IPS-NIHi7 (cell line): Measurements from ENCODE around the gene CABP4.
A peak's percentile ranks its signal among the peaks of the same experiment; 100 is the strongest.
"Not testable (repeated sequence)": the region's sequence is repeated elsewhere in the genome, so short reads cannot be mapped to it uniquely, and the experiment has no call there.

Source experiments
- DNase-seq: peaks from one replicate; pipeline ENCODE4 v3.0.0; 2012; ENCODE audit warnings: mixed read lengths; ENCODE audit errors: extremely low spot score

The CABP4 gene

DNA sequence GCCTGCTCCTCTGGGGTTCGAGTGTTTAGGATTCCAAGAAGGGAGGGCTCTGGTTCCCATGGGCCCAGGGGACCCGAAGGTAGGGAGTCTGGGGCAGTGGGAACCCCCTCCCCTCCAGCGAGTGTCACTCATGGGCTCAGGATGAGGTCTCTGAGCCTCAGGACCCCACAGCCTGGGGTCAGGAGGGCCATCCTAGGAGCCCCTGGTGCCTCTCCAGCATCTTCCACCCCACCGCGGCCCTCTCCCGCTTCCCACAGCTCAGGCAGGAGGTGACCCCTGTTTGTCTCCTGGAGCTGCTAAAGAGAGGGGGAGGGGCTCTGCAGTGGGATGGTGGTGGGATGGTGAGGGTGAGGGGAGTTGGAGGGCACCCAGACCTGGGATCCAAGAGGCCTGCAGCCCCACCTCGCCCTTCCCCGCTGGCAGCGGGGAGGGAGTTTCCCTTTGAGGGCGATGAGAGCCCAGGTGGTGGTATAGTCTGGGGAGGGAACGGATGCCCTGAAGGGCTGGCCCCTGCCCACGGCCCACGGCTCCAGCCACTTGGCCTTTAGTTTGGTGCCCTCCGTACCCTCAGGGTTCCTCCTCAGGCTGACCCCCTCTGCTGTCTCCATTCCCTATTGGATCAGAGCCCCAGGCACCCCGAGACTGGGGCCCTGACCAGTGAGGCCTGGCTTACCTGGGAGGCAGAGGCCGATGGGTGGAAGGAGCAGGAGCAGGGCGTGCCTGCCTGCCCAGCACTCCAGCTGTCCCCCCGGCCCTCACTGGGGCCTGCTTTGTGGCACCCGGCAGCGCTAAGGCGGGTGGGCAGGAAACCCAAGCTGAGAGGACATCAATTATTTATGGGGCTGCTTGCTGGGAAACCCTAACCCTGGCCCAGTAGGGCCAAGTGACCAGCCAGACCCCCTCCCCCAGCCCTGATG, 1.1 kb upstream of the CABP4 start:
- no peak for DNase-seq

DNA sequence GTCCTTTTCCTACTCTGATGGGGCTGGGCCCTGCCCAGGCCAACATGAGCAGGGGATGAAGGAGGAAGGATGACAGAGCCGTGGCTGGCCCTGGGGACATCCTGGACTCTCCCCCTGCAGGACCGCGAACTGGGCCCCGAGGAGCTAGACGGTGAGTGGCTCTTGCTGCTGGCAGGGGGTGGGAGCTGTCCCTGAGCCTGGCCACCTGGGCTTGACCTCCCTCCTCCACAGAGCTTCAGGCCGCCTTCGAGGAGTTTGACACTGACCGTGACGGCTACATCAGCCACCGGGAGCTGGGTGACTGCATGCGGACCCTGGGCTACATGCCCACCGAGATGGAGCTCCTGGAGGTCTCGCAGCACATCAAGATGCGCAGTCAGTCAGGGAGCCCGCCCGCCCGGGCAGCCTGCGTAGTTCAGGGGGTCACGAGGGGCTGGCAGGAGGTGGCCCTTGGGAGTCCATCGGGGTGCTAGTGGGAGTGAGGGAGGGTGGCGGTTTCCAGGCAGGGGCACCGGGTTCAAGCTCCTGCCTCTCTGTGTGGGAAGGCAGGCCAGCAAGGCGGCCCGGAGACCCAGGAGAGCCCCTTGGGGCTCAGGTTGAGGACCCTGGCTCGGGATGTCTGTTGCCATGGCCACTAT, 1.0 kb downstream of the CABP4 start:
- no peak for DNase-seq

DNA sequence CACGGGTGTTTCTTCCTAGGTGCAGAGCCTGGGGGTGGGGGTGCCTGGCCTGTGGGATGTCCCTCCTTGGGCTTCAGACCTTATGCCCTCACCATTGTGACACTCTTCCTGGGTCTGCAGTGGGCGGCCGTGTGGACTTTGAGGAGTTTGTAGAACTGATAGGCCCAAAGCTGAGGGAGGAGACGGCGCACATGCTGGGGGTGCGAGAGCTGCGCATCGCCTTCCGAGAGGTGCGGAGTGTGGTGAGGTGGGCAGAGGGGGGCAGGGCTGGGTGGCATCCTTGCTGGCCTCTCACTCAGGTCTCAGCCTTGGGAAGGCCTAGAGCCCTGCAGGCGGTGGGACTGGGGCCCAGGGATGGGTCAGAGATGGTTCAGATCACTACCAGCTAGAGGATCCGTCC, 2.3 kb downstream of the CABP4 start:
- DNase-seq = no peak

DNA sequence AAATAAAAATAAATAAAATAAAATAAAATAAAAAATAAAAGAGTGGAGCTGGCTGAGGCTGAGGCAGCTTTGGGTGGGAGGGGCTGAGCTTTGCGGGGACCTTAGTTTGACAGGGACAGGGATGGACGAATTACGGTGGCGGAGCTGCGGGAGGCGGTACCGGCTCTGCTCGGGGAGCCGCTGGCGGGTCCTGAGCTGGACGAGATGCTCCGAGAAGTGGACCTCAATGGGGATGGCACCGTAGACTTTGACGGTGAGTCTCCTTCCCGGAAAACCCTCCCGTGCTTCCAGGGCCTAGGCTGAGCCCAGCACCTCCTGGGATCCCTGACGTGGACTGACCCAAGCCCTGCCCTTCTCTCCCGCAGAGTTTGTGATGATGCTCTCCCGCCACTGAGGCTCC, 3.1 kb downstream of the CABP4 start:
- no peak for DNase-seq

DNA sequence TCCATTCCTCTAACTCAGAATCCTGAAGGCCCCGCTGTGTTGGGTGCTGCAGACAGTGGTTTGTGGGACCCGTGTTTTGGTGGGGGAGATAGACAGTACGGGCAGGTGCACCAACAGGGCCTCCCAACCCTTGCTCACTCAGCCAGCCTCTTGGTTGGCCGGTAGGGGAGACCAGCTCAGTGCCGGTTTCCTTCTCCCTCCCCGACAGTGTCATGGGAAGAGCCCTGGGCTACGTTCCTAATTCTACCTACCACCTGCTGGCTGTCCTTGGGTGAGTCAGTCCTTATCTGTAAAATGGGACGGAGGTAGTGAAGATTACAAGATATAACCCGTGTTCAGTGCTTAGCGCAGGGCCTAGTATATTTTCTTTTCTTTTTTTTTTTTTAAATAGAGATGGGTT, 8.0 kb downstream of the CABP4 start:
- no peak for DNase-seq

DNA sequence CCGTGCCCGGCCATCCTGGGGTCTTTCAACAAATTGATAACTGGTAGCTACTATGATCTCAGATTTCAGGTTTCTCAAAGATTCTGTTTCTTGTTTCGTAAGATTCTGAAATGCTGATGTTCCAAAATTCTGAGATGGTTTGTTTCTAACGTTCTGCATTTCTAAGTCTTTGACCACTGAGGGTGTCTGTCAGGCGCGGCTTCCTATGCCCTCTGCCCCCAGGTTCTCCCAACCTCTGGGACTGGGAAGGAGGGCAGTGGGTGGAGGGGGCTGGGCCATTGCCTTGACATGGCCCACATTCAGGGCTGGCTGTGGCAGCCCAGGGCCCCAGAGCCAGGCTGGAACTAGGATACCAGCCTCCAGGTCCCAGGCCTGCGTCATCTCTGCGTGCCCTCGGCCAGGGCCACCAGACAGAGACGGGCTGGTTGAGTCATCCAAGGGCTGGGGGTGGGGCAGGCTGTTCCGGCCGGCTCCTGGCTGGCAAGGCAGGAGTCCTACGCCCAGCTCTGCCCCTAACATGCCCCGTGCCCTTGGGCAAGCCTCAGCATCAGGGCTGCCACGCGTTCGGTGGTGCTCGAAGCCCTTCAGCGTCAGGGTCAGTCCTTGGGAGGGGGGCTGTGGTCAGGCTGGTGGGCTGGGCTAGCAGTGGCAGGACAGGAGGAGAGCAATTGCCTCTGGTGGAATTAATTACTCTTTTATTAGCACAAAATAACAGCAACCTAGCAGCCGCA, 8.7 kb downstream of the CABP4 start:
- DNase-seq = no peak

DNA sequence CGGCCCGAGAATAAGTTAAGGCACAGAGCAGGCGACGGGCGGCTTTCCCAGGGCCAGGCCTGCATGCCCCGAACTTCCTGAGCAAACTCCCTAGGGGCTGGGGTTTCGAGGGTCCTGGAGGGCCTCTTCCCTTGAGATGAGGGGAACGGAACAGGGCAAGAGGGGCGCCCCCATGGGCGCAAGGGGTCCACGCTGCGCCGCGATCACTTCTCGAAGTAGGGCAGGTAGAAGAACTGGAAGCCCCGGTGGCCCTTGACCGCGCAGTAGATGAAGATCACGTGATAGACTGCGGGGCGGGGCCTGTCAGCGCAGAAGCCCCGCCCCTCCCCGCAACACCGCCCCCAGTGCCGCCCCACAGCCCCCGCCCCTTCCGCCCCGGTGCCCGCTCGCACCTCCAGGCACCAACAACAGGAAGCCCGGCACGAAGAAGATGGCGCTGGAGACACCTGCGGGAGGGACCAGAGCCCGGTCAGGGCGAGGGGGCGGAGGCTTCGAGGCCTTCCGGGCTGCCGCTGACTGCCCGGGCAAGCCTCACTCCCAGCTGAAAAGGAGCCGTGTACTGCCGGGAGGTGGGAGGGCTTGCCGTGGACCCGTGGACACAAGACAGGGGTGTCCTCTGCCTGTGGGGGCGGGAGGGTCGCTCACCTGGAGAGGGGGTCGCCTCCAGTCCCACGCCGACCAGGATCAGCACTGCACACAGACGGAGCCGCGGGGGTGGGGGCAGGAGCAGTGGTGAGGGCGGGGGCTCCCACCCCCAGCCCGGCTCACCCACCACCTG, 9.4 kb downstream of the CABP4 start:
- DNase-seq = peak; percentile 95

DNA sequence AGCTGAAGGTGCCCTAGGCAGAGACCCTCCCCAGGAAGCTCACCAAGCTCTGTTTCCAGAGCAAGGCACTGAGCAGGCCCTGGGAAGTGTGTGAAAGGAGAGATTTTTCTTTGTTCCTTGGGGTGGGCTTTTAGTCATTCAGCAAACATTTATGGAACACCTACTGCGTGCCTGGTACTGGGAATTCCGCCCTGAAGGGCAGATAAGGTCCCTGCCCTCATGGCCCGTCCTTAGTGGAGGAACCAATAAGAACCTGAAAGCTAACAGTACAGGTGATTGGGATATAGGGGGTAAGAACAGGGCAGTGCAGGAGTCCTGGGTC, 10.0 kb downstream of the CABP4 start:
- no peak for DNase-seq

DNA sequence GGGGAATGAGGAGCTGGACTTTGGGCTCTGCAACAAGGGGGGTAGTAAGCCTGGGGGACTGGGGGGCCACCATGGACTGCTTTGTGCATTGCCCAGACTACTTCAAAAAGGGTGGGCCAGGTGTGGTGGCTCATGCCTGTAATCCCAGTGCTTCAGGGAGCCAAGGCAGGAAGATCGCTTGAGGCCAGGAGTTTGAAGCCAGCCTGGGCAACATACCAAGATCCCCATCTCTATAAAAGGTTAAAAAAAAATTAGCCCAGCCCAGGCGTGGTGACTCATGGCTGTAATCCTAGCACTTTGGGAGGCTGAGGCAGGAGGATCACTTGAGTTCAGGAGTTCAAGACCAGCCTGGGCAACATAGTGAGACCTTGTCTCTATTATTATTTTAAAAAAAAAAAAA, 10.4 kb downstream of the CABP4 start:
- DNase-seq = not testable (repeated sequence)

DNA sequence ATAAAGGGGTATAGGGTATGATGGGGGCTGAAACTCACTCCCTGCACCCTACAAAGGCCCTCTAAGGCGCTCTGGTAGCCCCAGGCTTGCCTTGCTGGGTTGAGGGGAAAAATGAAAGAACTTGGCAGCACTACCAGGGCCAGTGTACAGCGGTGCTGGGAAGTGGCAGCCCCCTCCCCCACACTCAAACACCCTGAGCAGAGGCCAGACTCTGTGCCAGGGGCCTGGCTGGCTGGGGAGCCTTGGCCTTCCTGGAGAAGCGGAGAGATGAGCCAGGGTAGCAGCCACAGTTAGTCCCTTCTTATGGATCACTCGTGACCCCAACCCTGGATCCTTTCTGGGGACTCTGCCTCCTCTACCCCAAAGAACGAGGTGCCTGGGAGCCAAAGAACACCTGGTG, 11.2 kb downstream of the CABP4 start:
- no peak for DNase-seq

DNA sequence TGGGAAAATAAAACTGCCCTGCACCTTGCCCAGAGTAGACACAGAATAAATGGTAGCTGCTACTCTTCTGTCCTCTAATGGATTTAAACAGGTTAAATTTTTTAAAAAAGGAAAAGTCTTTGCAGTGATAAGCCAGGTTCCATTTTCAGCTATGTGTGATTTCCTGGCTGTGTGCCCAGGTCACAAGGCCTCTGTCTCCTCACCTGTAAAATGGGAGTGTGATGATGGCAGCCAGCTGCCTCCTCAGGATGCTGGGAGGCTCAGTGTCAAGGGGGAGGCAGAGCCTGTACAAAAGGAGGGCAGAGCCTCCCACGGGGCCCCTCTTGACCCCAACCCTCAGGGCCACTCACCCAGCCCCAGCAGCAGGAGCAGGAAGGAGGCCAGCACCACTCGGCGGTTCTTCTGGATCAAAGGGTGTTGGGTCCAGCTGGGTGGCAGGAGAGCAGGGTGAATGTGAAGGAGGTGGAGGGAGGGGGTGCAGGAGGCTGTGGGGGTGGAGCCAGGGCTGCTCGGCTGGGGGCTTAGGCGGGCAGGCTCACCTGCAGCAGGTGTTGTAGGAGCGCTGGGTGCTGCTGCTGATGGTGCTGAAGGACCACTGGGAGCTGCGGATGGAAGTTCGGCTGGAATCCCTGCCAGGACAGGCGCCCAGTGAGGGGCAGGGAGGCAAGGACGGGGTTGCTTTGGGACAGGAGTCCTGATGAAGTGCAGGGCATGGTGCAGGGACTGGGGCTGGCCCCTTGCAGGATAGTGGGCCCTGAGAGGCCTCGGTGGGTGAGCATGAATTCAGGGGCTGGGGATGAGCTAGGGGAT, 12.0 kb downstream of the CABP4 start:
- DNase-seq = no peak

DNA sequence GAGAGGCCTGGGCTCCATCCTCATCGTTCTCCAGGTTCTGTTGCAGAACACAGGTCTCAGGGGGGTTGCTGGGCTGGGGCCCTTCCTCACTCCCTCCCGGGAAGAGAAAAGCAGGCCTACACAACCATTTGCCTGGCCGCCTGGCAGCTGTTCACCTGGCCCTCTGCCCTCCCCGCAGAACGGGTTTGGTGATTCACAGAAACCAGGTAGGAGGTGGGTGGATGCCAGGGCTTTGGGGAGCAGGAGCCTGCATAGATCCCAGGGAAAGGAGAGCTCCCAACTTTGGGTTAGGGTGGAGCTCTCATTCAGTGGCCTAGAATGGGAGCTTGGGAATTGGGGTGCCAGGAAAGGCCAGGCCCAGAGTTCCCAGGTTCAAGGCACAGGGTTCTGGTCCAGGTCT, 12.9 kb downstream of the CABP4 start:
- no peak for DNase-seq

DNA sequence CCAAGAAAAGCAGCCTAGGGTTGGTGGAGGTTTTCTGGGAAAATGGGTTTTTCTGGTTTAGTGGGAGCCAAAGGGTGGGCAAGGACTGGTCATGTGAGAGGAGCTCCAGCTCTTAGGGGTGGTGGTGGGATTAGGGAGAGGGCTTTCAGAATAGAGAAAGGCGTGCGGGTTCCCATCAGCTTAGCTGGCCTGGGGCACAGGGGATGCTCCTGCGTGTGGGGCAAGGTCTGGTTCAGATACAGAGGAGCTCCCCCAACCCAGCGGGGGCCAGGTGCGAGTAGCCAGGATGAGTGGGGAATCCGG, 13.3 kb downstream of the CABP4 start:
- DNase-seq = no peak

DNA sequence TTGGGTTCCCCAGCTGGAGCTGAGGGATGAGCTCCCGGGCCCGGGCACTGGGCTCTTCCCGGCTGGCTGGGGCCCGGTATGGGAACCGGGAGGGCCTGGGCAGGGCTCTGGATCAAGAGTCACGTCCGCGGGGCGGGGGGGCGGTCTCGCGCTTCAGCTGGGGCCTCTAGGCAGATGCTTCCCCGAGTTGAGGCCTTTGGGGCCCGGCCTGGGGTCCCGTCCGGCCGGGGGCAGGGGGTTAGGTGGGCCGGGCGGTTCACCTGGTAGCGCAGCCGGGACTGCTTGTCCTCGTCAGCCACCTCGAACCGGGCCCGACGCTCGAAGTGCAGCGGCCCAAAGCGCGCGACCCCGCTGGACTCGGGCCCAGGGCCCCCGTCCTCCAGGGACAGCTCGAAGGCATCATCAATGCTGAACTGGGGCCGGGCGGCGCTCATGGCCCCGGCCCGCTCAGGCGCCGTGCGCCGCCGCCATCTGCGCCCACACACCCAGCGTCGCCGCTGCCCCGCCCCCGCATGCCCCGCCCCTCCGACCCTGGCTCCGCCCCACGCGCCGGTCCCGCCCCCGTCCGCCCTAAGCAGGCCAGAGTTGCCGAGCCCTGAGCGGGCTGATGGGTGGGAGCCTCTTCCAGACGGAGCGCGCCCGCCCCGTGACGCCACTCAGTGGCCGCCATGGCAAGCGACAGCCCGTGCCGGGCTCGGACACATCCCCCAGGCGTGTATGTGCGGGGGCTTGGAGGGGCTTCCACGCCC, 13.8 kb downstream of the CABP4 start, which contains the start of gene TMEM134:
TMEM134 (minus strand) TSS at position 493 of the 749 bp plus-strand sequence; CDS start at position 434, 59 bp downstream.
- peak; percentile 96 for DNase-seq

DNA sequence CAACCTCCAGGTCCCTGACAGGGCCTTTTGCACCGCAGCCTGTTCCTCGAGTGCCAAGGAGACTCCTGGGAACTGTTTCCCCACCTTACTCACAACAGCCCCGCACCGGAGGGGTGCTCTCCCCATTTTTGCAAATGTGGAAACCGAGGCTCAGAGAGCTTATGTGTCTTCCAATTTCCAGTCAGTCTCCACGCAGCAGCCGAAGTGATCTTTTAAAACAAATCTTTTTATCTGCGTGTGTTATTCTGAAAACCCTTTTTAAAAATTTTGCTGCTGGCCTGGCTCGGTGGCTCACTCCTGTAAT, 14.3 kb downstream of the CABP4 start:
- no peak for DNase-seq

DNA sequence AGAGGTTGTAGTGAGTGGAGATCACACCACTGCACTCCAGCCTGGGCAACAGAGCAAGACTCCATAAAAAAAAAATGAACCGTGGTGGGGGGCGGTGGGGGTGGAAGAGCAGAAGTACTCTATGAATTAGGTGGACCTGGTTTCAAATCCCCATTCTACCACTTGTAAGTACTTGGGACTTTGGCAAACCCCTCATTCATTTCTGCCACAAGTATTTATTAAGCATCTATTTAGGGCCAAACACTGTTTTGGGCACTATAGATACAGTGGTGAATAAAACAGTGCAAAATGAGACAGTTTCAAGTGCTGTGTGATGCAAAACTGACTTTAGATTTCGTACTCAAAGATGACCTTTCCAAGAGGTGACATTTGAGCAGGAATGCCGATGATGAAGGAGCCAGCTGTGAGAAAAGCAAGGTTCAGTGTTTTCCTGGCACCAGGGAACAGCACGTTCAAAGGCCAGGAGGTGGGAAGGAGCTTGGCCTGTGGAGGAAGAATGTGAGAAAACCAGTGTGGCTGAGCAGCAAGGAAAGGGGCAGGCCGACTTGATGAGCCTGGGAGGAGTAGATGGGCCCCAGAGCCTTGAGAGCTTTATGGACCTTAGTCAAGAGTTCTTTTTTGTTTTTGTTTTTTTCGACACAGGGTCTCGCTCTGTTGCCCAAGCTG, 15.3 kb downstream of the CABP4 start:
- DNase-seq = no peak

DNA sequence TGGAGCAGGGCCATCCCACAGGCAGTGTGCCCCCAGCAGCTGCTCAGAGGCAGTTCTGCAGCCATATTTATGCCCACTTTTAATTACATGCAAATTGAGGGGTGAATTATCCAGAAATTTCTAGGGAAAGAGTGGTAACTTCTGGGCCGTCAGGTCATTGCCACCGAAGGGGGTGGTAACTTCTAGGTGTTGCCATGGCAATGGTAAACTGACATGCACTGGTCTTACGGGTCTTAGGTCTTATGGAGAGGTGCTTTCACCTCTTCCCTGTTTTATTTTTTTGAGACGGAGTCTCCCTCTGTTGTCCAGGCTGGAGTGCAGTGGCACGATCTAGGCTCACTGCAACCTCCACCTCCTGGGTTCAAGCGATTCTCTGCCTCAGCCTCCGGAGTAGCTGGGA, 17.7 kb downstream of the CABP4 start:
- no peak for DNase-seq

DNA sequence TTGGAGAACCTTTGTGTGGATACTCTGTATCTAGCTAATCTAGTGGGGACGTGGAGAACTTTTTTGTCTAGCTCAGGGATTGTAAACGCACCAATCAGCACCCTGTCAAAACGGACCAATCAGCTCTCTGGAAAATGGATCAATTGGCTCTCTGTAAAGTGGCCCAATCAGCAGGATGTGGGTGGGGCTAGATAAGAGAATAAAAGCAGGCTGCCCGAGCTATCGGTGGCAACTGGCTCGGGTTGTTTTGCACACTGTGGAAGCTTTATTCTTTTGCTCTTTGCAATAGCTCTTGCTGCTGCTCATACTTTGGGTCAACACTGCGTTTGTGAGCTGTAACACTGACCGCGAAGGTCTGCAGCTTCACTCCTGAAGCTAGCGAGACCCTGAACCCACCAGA, 21.5 kb downstream of the CABP4 start:
- not testable (repeated sequence) for DNase-seq

DNA sequence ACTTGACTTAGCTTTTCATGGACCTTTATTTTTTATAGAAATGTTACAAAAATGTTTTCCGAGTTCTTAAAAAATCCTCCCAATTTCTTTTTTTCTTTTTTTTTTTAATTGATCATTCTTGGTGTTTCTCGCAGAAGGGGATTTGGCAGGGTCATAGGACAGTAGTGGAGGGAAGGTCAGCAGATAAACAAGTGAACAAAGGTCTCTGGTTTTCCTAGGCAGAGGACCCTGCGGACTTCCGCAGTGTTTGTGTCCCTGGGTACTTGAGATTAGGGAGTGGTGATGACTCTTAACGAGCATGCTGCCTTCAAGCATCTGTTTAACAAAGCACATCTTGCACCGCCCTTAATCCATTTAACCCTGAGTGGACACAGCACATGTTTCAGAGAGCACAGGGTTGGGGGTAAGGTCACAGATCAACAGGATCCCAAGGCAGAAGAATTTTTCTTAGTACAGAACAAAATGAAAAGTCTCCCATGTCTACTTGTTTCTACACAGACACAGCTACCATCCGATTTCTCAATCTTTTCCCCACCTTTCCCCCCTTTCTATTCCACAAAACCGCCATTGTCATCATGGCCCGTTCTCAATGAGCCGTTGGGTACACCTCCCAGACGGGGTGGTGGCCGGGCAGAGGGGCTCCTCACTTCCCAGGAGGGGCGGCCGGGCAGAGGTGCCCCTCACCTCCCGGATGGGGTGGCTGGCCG, 22.3 kb downstream of the CABP4 start:
- DNase-seq = not testable (repeated sequence)
